Activated CD4-positive, alpha-beta T cell treated with anti-CD3 and anti-CD28 coated beads for 36 hours (primary cell): Measurements from ENCODE around the gene CFL2. TPM values are rescaled to one million over a fixed set of nuclear protein-coding genes. Genes with fewer than 3 reads are reported as not detected.

Experiments
- ATAC-seq: fragments of 200-7000 bp; cut with Tn5 transposase; one replicate; pipeline ENCODE4 v1.10.0; 2021; ENCODE audit warnings: mild to moderate bottlenecking, moderate library complexity
- CTCF ChIA-PET: fragments of 350-600 bp; sonication (Branson Sonifier 250); formaldehyde crosslinking; loops from one replicate; lab custom pipeline; 2021; ENCODE audit warnings: antibody characterized with exemption; lab: Charles Lee
- POLR2A ChIA-PET: fragments of 350-600 bp; sonication (Branson Sonifier 250); formaldehyde crosslinking; loops from one replicate; lab custom pipeline; 2021; ENCODE audit warnings: antibody characterized with exemption, inconsistent platforms; lab: Charles Lee
- DNase-seq: peaks from one replicate; pipeline ENCODE4 v3.0.0-alpha.2; 2020
- H3K27ac Mint-ChIP-seq: one replicate; pipeline ENCODE4 v1.8.0; 2021; ENCODE audit warnings: mixed read lengths
- H3K27me3 Mint-ChIP-seq: one replicate; pipeline ENCODE4 v1.8.0; 2021; ENCODE audit warnings: mixed read lengths
- H3K36me3 Mint-ChIP-seq: one replicate; pipeline ENCODE4 v1.8.0; 2021; ENCODE audit warnings: low read depth, mixed read lengths
- H3K4me1 Mint-ChIP-seq: one replicate; pipeline ENCODE4 v1.8.0; 2021; ENCODE audit warnings: mixed read lengths
- H3K4me3 Mint-ChIP-seq: one replicate; pipeline ENCODE4 v1.8.0; 2021; ENCODE audit warnings: mild to moderate bottlenecking, moderate library complexity, mixed read lengths
- H3K9me3 Mint-ChIP-seq: one replicate; pipeline ENCODE4 v1.8.0; 2021; ENCODE audit warnings: low read depth, mixed read lengths
- intact Hi-C, 2 experiments: fragments of 100-400 bp; cut with DNase I in 1 of 2; cut with micrococcal nuclease in 1 of 2; formaldehyde crosslinking; loops; one replicate each; pipeline versions ENCODE4 v1.14.2 to v1.15.1; 2022 to 2024; cut with DNase I, micrococcal nuclease
- total RNA-seq, 2 experiments: library from RNA; stranded (reverse); gene quantifications; one replicate each; pipeline ENCODE4 v1.2.3, GENCODE V29; 2021

The CFL2 gene
- total RNA-seq, 2 experiments from 2014 or later, result 4.5 to 6.8 TPM

GRCh38 chr14:34732802-34733201 lies 18.4 kb upstream of the CFL2 start:
- Mint-ChIP-seq H3K36me3 (no peaks in the 10 kb centered on the region), H3K9me3 (no peaks in the 10 kb centered on the region), H3K4me1 (no peaks in the 10 kb centered on the region), H3K27me3 (peaks cover 2% of the 10 kb centered on the region), H3K4me3 (no peak overlapping the region), H3K27ac (no peak overlapping the region)
- POLR2A ChIA-PET, result no interaction called here
- ATAC-seq (no peak), DNase-seq (no peak)
- intact Hi-C loops, result no loop called here
- CTCF ChIA-PET, result interaction anchor here (0.8 to 3.5 kb wide), 6 partner anchors 8 to 60 kb away, joined by 3 to 23 read pairs (median 4); no protein-coding TSS in a partner anchor

GRCh38 chr14:34723867-34724266 lies 9.5 kb upstream of the CFL2 start:
- intact Hi-C loops, result loop anchor here (1.0 to 10.0 kb wide), 2 partner anchors 52 to 389 kb away; no protein-coding TSS in a partner anchor
- CTCF ChIA-PET, result interaction anchor here (0.6 to 4.3 kb wide), 15 partner anchors 9 to 323 kb away, joined by 3 to 65 read pairs (median 6); partner anchors contain the start of gene FAM177A1
- no peak for ATAC-seq
- no peak overlapping the region for H3K4me3 Mint-ChIP-seq
- no peaks in the 10 kb centered on the region for H3K36me3 Mint-ChIP-seq
- H3K4me1 Mint-ChIP-seq, result peaks cover 7% of the 10 kb centered on the region
- DNase-seq, result no peak
- H3K27ac Mint-ChIP-seq, result no peak overlapping the region
- POLR2A ChIA-PET, result no interaction called here
- H3K9me3 Mint-ChIP-seq, result no peaks in the 10 kb centered on the region
- H3K27me3 Mint-ChIP-seq, result no peaks in the 10 kb centered on the region

- ATAC-seq, result peak; percentile 61
- H3K27me3 Mint-ChIP-seq, result no peaks in the 10 kb centered on the region
These were observed 8.5 kb upstream of the CFL2 start for GRCh38 chr14:34722723-34723545.

GRCh38 chr14:34721129-34721528 lies 6.7 kb upstream of the CFL2 start:
- ATAC-seq (no peak), DNase-seq (no peak)
- POLR2A ChIA-PET, result no interaction called here
- Mint-ChIP-seq H3K27me3 (no peaks in the 10 kb centered on the region), H3K9me3 (no peaks in the 10 kb centered on the region), H3K4me3 (no peak overlapping the region), H3K4me1 (peaks cover 7% of the 10 kb centered on the region), H3K36me3 (no peaks in the 10 kb centered on the region), H3K27ac (no peak overlapping the region)
- CTCF ChIA-PET, result interaction anchor here (0.9 to 3.4 kb wide), 2 partner anchors 48 kb away, joined by 3 to 43 read pairs; no protein-coding TSS in a partner anchor
- intact Hi-C loops, result loop anchor here in 1 of 2 experiments (10.0 kb wide), 1 partner anchor 386 kb away; no protein-coding TSS in a partner anchor

More at GRCh38 chr14:34722723-34723545, 8.5 kb upstream of the CFL2 start:
- CTCF ChIA-PET, result interaction anchor here (0.6 to 4.3 kb wide), 41 partner anchors 10 to 693 kb away, joined by 3 to 65 read pairs (median 4); partner anchors contain the start of gene FAM177A1
- no peak overlapping the region for H3K27ac Mint-ChIP-seq
- POLR2A ChIA-PET, result interaction anchor here (1.2 kb wide), 1 partner anchor 14 kb away, joined by 3 read pairs; no protein-coding TSS in a partner anchor
- H3K4me3 Mint-ChIP-seq, result no peak overlapping the region
- H3K9me3 Mint-ChIP-seq, result no peaks in the 10 kb centered on the region
- peak; percentile 51 for DNase-seq
- peaks cover 7% of the 10 kb centered on the region for H3K4me1 Mint-ChIP-seq
- H3K36me3 Mint-ChIP-seq, result no peaks in the 10 kb centered on the region
- intact Hi-C loops, result loop anchor here (1.0 to 10.0 kb wide), 2 partner anchors 51 to 388 kb away; no protein-coding TSS in a partner anchor

GRCh38 chr14:34718750-34719304 lies 4.4 kb upstream of the CFL2 start:
- DNase-seq, result no peak
- intact Hi-C loops, result loop anchor here in 1 of 2 experiments (10.0 kb wide), 1 partner anchor 266 kb away; the partner anchor contains the start of gene SRP54
- H3K36me3 Mint-ChIP-seq, result peaks cover 1% of the 10 kb centered on the region
- ATAC-seq, result no peak
- ChIA-PET POLR2A (no interaction called here), CTCF (interaction anchor here (0.7 to 1.5 kb wide), 3 partner anchors 18 to 47 kb away, joined by 3 read pairs; no protein-coding TSS in a partner anchor)
- no peaks in the 10 kb centered on the region for H3K9me3 Mint-ChIP-seq
- no peaks in the 10 kb centered on the region for H3K27me3 Mint-ChIP-seq
- peaks cover 14% of the 10 kb centered on the region for H3K4me1 Mint-ChIP-seq
- H3K27ac Mint-ChIP-seq, result no peak overlapping the region
- no peak overlapping the region for H3K4me3 Mint-ChIP-seq

GRCh38 chr14:34715127-34715863 lies 902 bp upstream of the CFL2 start:
- ChIA-PET POLR2A (interaction anchor here (1.0 kb wide), 1 partner anchor 9 kb away, joined by 3 read pairs; no protein-coding TSS in a partner anchor), CTCF (interaction anchor here (0.8 to 1.3 kb wide), 5 partner anchors 10 to 707 kb away, joined by 3 to 5 read pairs (median 4); no protein-coding TSS in a partner anchor)
- intact Hi-C loops, result loop anchor here (2.0 to 10.0 kb wide), 2 partner anchors 268 to 270 kb away; partner anchors contain the start of gene SRP54 (in 2 of the 2)
- ATAC-seq, result no peak
- Mint-ChIP-seq H3K27ac (peak overlapping the region; percentile 59), H3K27me3 (no peaks in the 10 kb centered on the region), H3K4me3 (peak overlapping the region; percentile 91), H3K4me1 (peaks cover 21% of the 10 kb centered on the region), H3K36me3 (peaks cover 12% of the 10 kb centered on the region), H3K9me3 (no peaks in the 10 kb centered on the region)
- DNase-seq, result no peak

GRCh38 chr14:34713681-34714319 lies 593 bp downstream of the CFL2 start:
- ChIA-PET POLR2A (interaction anchor here (0.7 to 0.9 kb wide), 4 partner anchors 11 to 1065 kb away, joined by 3 to 4 read pairs (median 3); partner anchors contain the start of gene NFKBIA), CTCF (interaction anchor here (0.8 to 6.9 kb wide), 2 partner anchors 10 to 40 kb away, joined by 3 to 65 read pairs; no protein-coding TSS in a partner anchor)
- ATAC-seq (peak; percentile 13), DNase-seq (peak; percentile 68)
- Mint-ChIP-seq H3K4me1 (peaks cover 21% of the 10 kb centered on the region), H3K36me3 (peaks cover 12% of the 10 kb centered on the region), H3K27ac (peak overlapping the region; percentile 91), H3K9me3 (no peaks in the 10 kb centered on the region), H3K4me3 (peak overlapping the region; percentile 91), H3K27me3 (no peaks in the 10 kb centered on the region)
- intact Hi-C loops, result loop anchor here (1.0 to 10.0 kb wide), 8 partner anchors 81 to 333 kb away; partner anchors contain the start of genes SNX6 (in 2 of the 2), SRP54 (in 2 of the 2), FAM177A1 (in 1 of the 2) and SPTSSA (in 1 of the 2)

- H3K9me3 Mint-ChIP-seq, result no peaks in the 10 kb centered on the region
- POLR2A ChIA-PET, result no interaction called here
- H3K36me3 Mint-ChIP-seq, result peaks cover 12% of the 10 kb centered on the region
- intact Hi-C loops, result loop anchor here (5.0 to 10.0 kb wide), 4 partner anchors 81 to 272 kb away; partner anchors contain the start of genes SNX6 (in 1 of the 2), SPTSSA (in 1 of the 2) and SRP54 (in 1 of the 2)
- ATAC-seq (no peak), DNase-seq (no peak)
- no peaks in the 10 kb centered on the region for H3K27me3 Mint-ChIP-seq
- CTCF ChIA-PET, result interaction anchor here (6.9 kb wide), 1 partner anchor 10 kb away, joined by 65 read pairs; no protein-coding TSS in a partner anchor
- H3K27ac Mint-ChIP-seq, result peak overlapping the region; percentile 91
- H3K4me3 Mint-ChIP-seq, result peak overlapping the region; percentile 91
- H3K4me1 Mint-ChIP-seq, result peaks cover 21% of the 10 kb centered on the region
These were observed 1.2 kb downstream of the CFL2 start for GRCh38 chr14:34713122-34713680.

GRCh38 chr14:34711796-34712712 lies 2.3 kb downstream of the CFL2 start:
- Mint-ChIP-seq H3K4me1 (peaks cover 21% of the 10 kb centered on the region), H3K27me3 (no peaks in the 10 kb centered on the region), H3K4me3 (no peak overlapping the region), H3K9me3 (no peaks in the 10 kb centered on the region), H3K27ac (no peak overlapping the region), H3K36me3 (peaks cover 12% of the 10 kb centered on the region)
- DNase-seq, result no peak
- intact Hi-C loops, result loop anchor here (5.0 to 10.0 kb wide), 4 partner anchors 80 to 273 kb away; partner anchors contain the start of genes SNX6 (in 1 of the 2), SPTSSA (in 1 of the 2) and SRP54 (in 1 of the 2)
- no peak for ATAC-seq
- CTCF ChIA-PET, result interaction anchor here (0.6 to 6.9 kb wide), 3 partner anchors 11 to 596 kb away, joined by 4 to 65 read pairs (median 21); no protein-coding TSS in a partner anchor
- POLR2A ChIA-PET, result interaction anchor here (0.6 kb wide), 1 partner anchor 947 kb away, joined by 4 read pairs; no protein-coding TSS in a partner anchor
